HCEC 1CT (cell line): ENCODE data around the gene PREB.
A peak's percentile ranks its signal among the peaks of the same experiment; 100 is the strongest.
"Not testable (repeated sequence)": the region's sequence is repeated elsewhere in the genome, so short reads cannot be mapped to it uniquely, and the experiment has no call there.

ENCODE experiments used
- DNase-seq: peaks from one replicate; pipeline ENCODE4 v3.0.0-alpha.2; 2017

PREB gene

DNA sequence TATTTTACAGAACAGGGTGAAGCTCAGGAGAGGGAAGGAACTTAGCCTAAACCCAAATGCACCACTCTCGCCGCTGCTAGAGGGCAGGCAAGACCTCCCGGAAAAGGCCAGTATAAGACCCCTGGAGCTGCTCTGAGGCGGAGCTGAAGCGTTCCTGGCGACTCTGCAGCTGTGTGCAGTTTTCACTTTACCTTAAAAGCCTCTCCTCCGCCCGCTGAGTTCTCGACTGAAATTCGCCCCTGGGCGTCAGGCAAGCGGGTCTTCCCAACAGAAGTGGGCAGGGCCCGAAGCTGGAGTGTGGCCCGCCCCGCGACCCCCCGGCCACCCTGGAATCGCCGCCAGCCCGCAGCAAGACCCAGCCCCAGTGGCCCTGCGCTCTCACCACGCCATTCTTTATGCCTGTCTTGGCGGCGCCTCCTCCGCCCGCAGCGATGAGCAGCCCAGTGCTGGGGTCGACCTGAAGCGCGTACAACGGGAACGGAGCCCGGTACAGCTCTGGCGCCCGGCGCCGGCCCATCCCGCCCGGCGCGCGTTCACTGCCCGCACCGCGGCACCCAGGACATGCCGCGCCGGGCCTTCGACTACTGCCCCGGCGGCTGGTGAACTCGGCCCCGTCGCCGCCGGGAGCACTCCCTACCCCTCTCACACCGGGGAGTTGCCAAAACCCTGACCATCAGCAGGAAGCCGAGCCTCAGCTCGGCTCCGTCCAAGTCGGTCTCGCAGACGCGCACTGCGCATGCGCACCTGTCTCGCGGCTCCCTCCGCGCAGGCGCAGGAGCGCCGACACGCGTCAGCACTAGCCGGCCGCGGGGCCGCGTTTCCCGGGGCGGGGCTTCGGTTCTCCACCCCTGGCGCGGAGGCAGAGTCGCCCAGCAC, at the start of gene PREB:
PREB (minus strand) TSS at position 732 of the 876 bp plus-strand sequence; CDS start at position 517, 215 bp downstream.
- DNase-seq, result peak; percentile 90

- DNase-seq, result no peak
Observed at GRCh38 chr2:27184115-27184514, 49.7 kb upstream of the PREB start.

DNA sequence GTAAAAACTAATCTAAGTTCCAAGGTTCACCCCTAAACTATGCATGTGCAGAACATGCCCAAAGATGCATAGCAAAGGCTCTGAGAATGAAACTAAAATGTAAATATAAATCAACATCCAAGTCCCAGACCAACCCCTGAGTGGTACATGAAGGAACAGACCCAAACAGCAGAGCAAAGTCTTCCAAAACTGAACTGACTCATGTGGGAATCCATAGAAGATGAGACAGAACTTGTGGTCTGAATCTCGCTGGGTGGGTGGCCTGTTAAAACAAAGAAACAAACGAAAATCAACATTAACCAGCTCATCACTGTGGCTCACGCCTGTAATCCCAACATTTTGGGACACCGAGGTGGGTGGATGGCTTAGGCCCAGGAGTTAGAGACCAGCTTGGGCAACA, 47.9 kb upstream of the PREB start:
- DNase-seq, result peak; percentile 41

DNA sequence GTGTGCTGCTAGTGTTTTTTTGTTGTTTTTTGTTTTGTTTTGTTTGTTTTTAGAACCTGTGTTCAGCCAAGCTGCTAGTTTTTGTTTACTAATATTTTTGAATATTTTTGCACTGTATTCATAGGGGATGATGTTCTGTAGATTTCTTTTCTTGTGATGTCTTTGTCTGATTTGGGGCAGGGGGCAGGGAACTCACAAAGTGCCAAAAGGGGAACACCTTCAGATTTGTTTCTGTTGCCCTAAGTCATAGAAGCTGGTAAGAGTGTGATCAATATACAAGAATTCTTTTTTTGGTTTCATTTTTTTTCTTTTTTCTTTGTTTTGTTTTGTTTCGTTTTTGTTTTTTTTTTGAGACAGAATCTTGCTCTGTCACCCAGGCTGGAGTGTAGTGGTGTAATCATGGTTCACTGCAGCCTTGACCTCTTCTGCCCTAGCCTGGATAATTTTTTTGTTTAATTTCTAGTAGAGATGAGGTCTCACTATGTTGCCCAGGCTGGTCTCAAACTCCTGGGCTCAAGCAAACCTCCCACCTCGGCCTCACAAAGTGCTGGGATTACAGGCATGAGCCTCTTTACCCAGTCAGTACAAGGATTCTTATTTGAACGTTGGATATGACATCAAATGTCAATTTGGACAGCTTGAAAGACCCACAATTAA, 45.0 kb upstream of the PREB start:
- DNase-seq, result no peak

GRCh38 chr2:27178469-27178868, 44.0 kb upstream of the PREB start:
- no peak for DNase-seq

- DNase-seq, result no peak
Observed at GRCh38 chr2:27177441-27178351, 43.3 kb upstream of the PREB start.

DNA sequence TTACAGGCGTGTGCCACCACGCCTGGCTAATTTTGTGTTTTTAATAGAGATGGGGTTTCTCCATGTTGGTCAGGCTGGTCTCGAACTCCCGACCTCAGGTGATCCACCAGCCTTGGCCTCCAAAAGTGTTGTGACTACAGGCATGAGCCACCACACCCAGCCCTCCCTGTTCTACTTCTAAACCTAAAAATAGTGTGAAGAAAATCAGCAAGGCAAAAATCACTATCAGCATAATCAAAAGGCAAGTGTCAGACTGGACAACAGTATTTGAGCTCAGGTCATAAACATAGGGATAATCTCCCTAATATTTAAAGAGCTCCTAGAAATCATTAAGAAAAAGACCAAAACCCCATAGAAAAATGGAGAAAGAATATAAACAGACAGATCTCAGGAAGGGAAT, 41.3 kb upstream of the PREB start:
- DNase-seq, result not testable (repeated sequence)

DNA sequence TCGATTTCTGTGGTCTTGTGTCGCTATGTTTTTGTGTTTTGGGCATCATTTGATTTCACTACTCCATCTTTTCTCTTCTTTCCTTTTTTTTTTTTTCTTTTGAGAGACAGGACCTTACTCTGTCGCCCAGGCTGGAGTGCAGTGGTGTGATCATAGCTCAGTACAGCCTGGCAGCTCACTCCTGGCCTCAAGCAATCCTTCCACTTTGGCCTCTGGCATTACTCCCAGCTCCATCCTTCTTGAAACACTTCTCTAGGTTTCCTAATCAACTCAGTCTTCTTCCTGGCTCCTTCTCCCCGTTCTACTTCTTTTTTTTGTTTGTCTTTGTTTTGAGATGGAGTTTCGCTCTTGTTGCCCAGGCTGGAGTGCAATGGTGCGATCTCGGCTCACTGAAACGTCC, 40.9 kb upstream of the PREB start:
- no peak for DNase-seq

DNA sequence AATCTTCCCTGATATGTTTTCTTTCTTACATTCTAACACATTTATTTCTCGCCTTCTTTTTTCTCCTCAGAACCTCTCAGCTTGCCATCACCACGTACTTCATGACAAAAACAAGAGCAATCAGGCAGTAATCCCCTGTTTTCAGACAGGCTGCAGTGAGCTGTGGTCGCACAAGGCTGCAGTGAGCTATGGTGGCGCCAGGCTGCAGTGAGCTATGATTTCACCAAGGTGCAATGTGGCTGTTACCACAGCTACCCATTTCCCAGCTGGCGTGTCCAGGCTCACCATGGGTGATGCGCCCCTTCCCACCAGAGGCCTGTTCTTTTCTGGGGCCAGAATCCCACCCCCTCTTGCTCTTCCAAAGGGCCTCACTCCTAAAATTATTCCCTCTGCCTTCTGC, 40.2 kb upstream of the PREB start:
- DNase-seq, result no peak

DNA sequence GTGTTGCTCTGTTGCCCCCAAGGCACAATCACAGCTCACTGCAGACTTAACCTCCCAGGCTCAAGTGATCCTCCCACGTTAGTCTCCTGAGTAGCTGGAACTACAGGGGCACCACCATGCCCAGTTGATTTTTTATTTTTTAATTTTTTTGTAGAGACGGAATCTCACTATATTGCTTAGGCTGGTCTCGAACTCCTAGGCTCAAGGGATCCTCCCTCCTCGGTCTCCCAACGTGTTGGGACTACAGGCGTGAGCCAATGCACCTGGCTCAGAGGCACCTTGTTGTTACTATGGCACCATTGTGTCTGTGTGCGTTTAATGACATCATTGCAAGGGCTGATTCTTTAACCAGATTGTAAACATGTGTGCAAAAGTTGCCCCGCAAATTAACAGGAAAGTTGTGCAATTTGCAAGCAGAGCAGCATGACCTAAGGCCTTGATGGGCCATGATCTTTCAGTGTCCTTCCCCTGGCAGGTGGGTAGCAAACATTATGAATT, 37.0 kb upstream of the PREB start:
- DNase-seq, result no peak

DNA sequence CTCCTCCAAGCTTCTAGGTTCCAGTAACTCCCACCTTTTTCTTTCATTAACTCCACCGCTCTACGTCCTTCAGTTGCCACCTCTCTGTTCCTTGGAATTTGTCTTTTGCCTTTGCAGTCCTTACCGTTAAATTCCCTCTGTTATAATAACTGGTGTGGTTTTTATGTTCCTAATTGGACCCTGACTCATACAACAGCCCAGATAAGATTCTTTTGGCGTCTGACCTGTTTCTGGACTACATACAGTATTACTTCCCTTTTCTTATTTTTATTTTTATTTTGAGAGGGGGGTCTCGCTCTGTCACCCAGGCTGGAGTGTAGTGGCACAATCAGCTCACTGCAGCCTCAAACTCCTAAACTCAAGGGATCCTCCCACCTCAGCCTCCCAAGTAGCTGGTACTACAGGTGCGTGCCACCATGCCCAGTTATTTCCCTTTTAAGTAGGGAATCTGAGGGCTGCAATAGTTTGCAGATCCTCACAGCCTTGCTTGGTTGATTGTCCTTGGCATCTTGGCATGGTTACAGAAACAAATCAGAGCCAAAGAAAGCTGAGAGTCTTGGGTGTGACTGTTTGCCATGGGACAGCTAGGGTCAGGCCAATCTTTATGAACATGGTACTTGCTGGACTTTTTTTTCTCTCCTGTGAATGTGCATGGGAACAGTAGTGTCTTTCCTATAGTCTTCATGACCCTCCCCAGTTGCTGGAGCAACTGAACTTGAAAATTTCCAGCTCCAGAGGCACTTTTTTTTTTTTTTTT, 36.3 kb upstream of the PREB start:
- DNase-seq, result no peak

DNA sequence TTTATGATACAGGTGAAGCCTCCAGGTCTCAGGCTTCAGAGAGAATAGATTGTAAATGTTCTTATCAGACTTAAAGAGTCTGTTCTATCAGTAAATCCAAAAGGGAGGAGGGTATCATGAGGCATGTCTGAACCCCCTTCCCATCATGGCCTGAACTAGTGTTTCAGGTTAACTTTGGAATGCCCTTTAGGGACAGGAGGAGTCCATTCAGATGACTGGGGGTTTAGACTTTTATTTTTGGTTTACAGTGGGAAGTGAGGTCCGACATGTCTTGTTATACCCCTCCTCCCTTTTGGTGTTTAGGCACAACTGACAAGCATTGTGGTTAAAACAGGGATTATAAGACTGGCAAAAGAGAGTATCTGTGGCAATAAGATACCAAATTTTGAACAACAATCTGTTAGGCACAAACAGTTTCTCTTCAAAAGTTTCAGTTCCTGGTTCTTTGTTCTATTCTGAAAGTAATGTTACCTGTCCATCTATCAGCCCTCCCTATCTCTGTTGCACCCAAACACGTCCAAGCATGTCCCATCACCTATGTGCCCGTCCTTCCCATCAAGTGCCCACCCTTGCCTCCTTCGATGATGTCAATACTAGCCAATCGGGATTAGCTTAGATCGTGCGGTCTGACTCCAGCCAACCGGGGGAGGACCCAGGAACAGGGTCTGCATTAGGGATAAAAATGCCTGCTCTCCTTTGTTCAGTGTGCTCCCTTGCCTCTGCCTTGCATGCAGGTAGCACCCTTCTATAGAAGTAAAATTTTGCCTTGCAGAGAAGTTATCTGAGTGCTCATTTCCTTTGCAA, 30.7 kb upstream of the PREB start:
- DNase-seq, result no peak

- peak; percentile 27 for DNase-seq
Observed at GRCh38 chr2:27162151-27163121, 28.0 kb upstream of the PREB start.

DNA sequence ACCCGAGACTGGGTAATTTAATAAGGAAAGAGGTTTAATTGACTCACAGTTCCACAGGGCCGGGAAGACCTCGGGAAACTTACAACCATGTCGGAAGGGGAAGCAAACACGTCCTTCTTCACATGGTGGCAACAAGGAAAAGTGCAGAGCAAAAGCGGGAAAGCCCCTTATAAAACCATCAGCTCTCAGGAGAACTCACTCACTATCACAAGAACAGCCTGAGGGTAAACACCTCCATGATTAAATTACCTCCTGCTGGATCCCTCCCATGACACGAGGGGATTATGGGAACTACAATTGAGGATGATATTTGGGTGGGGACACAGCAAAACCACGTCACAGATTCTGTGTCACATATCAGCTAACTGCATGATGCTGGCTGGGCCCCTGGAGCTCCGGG, 25.8 kb upstream of the PREB start:
- no peak for DNase-seq

- no peak for DNase-seq
Observed at GRCh38 chr2:27159271-27159670, 24.8 kb upstream of the PREB start.

- DNase-seq, result no peak
Observed at GRCh38 chr2:27158468-27158867, 24.0 kb upstream of the PREB start.

DNA sequence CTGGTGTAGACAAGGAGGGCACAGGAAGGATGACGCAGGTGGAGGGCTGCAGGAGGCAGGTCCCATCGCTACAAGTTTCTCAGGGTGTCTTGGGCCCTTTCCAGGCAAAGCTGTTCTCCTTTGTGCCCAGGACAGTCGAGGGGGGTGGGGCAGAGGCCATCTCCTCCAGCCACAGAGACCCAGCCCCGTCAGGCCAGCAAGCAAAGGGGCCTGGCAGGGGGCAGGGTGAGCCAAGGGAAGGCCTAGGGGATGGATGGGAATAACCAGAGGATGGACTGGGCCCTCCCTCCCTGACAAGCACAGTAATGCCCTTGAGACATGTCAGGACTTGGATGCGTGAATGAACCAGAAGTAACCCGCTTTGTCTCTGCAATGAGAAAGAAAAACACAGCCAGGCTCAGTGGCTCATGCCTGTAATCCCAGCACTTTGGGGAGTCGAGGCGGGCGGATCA, 20.7 kb upstream of the PREB start:
- DNase-seq, result no peak

DNA sequence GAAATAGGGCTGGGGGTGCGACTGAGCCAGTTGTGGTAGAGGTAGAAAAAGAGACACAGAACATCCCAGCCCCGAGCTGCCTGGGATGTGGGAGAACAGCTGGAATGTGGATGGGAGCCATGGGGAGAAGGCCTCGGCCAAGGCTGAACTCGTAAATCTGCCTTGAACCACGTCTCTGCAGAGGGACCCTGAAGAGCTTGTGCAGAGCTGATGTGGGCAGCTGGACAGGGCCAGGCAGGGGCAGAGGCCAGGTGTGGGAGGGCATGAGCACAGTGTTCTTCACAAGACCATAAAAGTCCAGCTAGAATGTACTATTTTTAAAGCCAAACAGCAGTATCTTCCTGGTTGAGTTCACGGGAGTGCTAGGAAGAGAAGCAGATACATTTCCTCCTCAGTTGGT, 20.1 kb upstream of the PREB start:
- no peak for DNase-seq

GRCh38 chr2:27152796-27153464, 18.5 kb upstream of the PREB start:
- DNase-seq, result peak; percentile 26
